CD1c-positive myeloid dendritic cell (primary cell): ENCODE results near the gene PRAMEF1.
"Not testable (repeated sequence)": the region's sequence is repeated elsewhere in the genome, so short reads cannot be mapped to it uniquely, and the experiment has no call there.

Experiments
- DNase-seq: peaks from one replicate; pipeline ENCODE4 v3.0.0-alpha.2; 2016; ENCODE audit errors: extremely low spot score

PRAMEF1 gene

DNA sequence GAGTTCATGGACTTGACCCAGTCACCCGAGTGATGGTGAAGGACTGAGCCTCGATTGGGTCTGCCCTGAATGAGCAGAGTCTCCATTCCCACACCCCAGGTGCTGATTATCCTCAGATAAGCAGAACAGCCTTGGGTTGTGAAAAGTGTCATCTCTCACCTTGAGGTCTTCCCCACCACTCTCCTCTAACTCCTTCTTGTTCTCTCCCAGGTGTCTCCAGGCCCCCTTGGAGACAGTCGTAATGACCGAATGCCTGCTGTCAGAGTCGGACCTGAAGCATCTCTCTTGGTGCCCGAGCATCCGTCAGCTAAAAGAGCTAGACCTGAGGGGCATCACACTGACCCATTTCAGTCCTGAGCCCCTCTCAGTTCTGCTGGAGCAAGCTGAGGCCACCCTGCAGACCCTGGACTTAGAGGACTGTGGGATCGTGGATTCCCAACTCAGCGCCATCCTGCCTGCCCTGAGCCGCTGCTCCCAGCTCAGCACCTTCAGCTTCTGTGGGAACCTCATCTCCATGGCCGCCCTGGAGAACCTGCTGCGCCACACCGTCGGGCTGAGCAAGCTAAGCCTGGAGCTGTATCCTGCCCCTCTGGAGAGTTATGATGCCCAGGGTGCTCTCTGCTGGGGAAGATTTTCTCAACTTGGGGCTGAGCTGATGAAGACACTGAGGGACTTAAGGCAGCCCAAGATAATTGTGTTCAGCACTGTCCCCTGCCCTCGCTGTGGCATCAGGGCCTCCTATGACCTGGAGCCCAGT, 14.2 kb upstream of the PRAMEF1 start:
- DNase-seq: no peak

DNA sequence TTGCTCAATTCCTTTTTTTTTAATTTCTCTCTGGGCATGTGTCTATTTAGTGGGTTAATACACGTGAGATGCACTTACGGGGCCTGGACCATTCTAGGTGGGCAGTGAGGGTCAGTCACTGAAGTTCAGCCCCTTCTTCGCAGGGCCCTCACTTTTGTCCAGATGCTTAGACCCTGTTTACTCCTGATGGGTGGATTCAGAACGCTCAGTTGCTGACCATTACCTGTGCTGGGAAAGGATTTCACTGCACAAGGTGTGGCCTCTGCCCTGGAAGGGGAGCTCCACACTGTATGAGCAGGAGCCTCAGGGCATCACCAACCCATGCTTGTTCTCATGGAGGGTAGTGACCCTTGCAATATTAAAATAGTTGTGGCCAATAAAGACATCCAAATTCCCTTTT, 13.1 kb upstream of the PRAMEF1 start:
- no peak for DNase-seq

DNA sequence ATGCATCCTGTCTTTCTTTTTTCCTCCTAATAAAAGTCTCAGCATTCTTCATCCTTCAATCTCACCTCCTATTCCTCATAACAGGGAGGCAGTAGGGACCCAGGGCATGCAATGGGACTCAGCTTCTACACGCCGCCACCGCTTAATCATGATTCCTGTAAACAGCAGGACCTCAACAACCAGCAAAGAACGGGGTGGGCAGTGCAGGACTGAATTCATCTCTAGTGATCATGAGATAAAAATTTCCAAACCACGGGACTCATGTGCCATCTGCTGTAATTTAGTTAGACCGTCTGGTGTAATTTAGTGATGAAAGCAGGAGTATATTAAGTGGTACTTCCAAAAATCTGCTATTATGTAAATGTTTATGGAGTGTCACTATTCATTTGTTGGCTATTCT, 12.3 kb upstream of the PRAMEF1 start:
- DNase-seq: no peak

DNA sequence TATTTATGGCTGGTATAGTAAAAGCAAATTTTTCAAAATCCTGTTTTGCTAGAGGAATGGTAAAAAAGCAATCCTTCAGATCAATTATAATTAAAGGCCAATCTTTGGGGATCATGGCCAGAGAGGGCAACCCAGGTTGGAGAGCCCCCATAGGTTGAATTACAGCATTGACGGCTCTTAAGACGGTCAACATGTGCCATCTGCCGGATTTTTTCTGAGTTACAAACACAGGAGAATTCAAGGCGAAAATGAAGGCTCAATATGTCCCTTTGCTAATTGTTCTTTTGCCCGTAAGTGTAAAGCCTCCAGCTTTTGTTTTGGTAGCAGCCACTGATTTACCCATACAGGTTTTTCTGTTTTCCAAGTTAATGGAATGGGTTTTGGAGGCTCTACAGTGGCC, 9.7 kb upstream of the PRAMEF1 start:
- DNase-seq: not testable (repeated sequence)

DNA sequence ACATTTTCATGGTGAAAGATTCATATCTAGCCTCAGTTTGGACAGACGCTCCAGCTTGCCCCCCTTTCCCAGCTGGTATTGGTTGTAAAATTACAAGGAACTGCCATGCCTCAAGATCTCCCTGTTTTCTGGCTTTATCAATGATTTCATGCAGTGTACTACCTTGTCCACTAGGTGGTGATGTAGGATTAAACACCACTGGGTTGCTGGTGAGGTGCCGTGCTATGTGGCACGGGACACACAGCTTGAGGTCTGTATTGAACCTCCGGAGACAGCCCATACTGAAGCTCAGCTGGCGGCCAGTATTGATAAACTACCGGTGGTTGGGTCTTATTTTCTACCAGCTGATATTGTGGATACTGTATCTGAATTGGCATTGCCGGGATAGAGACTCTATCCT, 7.4 kb upstream of the PRAMEF1 start:
- not testable (repeated sequence) for DNase-seq

DNA sequence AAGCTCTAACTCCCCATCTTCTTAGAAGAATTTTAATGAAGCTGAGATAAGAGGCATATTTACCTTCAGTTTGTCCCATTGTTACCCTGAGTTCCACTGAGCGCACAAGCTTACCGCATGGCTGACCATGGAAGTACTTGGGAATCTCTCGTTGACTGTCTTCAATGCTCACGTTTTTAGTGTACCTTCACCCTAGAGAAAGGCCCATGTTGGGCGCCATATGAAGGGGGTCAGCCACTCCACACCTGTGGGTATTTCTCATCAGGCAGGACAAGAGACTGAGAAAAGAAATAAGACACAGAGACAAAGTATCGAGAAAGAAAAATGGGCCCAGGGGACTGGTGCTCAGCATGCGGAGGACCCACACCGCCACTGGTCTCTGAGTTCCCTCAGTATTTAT, 6.5 kb upstream of the PRAMEF1 start:
- DNase-seq: not testable (repeated sequence)

DNA sequence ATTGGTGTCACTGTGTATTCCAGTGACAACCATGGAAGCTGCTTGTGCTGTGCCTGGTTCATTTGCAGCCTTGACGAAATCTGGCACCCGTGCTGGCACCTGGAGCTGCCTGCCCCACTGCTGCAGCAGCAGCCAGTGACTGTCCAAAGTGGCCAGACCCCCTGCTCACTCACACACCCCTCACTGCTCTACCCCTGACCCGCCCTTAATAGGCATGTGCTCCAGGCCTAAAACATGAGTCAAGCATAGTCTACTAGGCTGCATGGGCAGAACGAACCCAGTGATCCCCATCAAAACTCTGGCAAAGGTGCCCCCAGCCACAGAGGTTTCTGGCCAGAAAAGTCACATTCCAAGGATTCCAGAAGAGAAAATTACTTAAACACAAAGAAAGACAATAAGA, 7.7 kb downstream of the PRAMEF1 start:
- DNase-seq: no peak

DNA sequence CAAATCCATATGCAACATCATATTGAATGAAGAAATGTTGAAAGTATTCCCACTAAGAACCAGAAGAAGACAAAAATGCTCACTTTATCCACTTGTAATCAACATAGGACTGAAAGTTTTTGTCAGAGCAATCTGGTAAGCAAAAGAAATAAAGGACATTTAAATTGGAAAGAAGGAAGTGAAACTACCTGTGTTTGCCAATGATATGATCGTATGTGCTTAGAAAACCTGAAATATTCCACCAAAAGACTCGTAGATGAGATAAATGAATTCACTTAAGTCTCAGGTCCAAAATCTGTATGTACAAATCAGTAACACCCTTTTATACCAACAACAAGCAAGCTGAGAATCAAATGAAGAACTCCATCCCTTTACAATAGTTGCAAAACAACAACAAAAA, 8.5 kb downstream of the PRAMEF1 start:
- DNase-seq: no peak

DNA sequence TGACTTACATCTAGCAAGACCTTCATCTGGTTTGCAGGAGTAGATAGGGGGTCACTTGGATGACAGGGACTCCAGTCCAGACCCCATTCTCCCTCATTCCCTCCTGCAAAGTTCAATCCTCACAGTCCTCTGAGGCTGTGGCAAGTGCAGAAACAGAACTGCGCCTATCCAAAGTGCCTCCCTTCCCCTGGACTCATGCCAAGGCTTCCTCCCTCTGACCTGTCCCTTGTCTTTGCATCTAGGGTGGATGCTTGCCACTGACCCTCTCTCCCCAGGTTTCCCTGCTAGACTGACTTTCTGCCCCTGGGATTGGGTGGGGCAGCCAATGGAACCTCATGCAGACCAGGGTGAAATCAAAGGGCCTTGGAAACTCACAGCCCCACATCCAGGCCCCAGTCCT, 18.7 kb downstream of the PRAMEF1 start:
- no peak for DNase-seq

DNA sequence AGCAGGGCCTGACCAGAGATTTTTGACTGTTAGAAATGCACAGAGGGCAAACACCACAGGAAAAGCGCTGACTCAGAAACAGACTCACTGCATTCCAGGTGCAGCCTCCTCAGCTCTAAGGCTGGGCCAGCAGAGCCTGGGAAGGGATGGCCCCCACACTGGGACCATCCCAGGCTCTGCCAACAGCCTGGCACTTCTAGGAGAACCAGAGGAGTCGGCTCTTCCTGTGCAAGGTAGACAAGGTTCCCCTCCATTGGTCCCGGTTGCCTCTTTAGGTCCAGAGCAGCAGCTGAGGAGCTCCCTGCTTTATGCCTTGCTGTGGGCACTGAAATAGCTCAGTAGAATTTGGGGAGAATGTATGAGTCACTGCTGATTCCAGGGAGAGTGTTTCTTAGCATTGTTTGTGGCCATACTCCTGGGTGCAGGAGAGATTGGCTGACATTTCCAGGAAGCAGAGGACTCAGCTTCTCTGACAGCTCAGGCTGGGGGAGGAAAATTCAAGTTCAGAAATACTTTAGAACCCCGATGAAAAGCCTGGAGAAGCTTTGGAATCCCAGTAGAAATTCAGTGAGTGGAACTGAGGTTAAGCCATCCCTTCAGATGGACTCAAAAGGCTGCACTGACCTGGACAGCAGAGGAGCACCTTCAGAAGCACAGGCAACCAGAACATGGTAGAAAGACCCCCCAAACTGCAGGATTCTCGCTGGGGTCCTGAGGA, 19.7 kb downstream of the PRAMEF1 start:
- no peak for DNase-seq

DNA sequence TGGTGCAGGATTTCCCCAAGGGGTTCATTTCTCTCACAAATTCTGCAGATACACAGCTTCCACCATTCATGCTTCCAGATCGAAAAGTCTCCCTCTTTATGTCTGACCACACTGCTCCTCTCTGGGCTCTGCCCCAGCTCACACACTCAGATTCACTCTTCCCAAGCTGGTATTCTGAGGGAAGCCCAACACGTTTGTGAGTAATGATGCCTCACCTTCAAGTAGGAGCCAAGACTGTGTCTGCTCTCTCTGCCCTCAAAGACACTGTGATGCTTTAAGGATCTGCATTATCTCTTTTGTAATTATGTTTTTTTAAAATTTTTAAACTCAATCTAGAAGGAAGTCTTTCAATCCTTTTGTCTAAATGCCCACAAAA, 20.2 kb downstream of the PRAMEF1 start:
- no peak for DNase-seq

DNA sequence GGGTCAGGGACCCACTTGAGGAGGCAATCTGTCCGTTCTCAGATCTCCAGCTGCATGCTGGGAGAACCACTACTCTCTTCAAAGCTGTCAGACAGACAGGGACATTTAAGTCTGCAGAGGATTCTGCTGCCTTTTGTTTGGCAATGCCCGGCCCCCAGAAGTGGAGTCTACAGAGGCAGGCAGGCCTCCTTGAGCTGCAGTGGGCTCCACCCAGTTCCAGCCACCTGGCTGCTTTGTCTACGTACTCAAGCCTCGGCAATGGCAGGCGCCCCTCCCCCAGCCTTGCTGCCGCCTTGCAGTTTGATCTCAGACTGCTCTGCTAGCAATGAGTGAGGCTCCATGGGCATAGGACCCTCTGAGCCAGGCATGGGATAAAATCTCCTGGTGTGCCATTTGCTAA, 27.9 kb downstream of the PRAMEF1 start:
- DNase-seq: not testable (repeated sequence)

DNA sequence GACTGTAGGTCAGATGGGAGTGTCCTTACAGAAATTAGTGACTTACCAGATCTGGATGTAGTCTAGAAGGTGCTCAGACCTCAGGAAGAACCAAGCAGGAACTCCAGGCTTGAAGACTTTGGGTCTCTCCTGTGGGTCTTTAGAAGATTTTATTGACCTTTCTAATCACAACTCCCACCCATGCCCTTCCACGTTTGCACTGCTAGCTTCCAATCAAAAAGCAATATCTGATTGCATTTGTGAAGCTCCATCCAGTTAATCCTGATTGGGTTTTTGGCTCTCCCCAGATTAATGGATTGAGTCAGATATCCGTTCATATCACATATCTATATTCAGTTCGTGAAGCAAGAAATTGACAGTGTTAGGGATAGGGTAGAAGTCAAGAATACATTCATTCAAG, 40.1 kb downstream of the PRAMEF1 start, which contains the start of gene PRAMEF11:
Gene PRAMEF11, minus strand, starts transcription at position 101 of the 400 bp plus-strand sequence. CDS start 2,621 bp downstream, outside the sequence.
- DNase-seq: not testable (repeated sequence)

DNA sequence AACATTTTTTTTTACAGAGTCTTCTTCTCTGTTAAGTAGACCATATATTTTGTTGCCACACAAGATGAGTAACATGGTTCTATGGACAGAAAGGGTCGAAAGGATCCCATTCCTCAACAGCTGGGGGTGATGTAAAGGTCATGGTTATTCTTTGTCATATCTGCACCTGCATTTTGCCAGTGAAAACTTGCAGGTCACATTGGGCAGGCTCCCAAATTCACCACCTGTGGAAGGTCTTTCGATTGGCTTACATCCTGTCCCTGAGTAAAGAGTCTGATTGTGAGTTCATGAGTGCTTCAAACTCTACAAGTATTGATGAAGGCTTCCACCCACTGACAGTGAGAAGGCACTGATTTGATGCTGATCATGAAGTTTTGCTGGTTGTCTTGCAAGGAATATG, 42.1 kb downstream of the PRAMEF1 start:
- not testable (repeated sequence) for DNase-seq
